ENCODE results near the gene TNNT1.

Gene TNNT1

DNA sequence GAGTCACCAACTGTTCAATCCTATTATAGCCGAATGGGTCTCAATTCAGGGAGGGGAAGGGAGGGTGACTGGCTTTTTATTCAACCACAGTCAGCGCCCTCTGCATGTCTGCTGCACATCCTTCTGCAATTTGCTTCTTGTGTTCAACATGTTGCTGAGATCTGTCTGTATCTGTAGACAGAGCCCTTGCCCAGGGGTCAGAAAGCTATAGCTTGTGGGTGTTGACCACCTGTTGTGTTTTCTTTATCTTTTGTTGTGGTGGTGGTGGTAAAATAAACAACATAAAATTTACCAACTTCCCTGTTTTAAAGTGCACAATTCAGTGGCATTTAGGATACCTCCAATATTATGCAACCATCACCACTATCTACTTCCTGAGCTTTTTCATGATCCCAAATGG, 43.8 kb downstream of the TNNT1 start:
- TF ChIP-seq YY1 (IDR thresholded peaks at IDR 0.05; ENCODE audit: insufficient read depth, insufficient read length) (no peak), SUZ12 (IDR thresholded peaks at IDR 0.05; ENCODE audit: extremely low read depth, insufficient read depth, insufficient read length) (no peak), ZNF274 (IDR thresholded peaks at IDR 0.05; ENCODE audit: low read depth, low read length) (no peak)
- no peak overlapping the region for H3K9ac ChIP-seq (ENCODE audit: insufficient read length, low read depth)
- H3K27me3 ChIP-seq (ENCODE audit: insufficient read depth, insufficient read length): no peaks in the 10 kb centered on the region
- no peak for DNase-seq (ENCODE audit: low read depth, low spot score)
- peaks cover 47% of the 10 kb centered on the region for H3K36me3 ChIP-seq (ENCODE audit: insufficient read depth, insufficient read length, low read length)
- no peaks in the 10 kb centered on the region for H3K4me1 ChIP-seq (ENCODE audit: insufficient read depth, insufficient read length)
- H3K4me3 ChIP-seq (ENCODE audit: insufficient read length, low read depth): no peak overlapping the region
- H3K9me3 ChIP-seq (ENCODE audit: insufficient read depth, low read length): no peaks in the 10 kb centered on the region

GRCh38 chr19:55103190-55103589, 45.8 kb downstream of the TNNT1 start:
- TF ChIP-seq SUZ12 (IDR thresholded peaks at IDR 0.05; ENCODE audit: extremely low read depth, insufficient read depth, insufficient read length) (no peak), YY1 (IDR thresholded peaks at IDR 0.05; ENCODE audit: insufficient read depth, insufficient read length) (no peak), ZNF274 (IDR thresholded peaks at IDR 0.05; ENCODE audit: low read depth, low read length) (no peak)
- no peak for DNase-seq (ENCODE audit: low read depth, low spot score)
- no peak overlapping the region for H3K9ac ChIP-seq (ENCODE audit: insufficient read length, low read depth)
- H3K4me1 ChIP-seq (ENCODE audit: insufficient read depth, insufficient read length): peaks cover 2% of the 10 kb centered on the region
- no peaks in the 10 kb centered on the region for H3K27me3 ChIP-seq (ENCODE audit: insufficient read depth, insufficient read length)
- peaks cover 45% of the 10 kb centered on the region for H3K36me3 ChIP-seq (ENCODE audit: insufficient read depth, insufficient read length, low read length)
- no peak overlapping the region for H3K4me3 ChIP-seq (ENCODE audit: insufficient read length, low read depth)
- H3K9me3 ChIP-seq (ENCODE audit: insufficient read depth, low read length): no peaks in the 10 kb centered on the region

- DNase-seq (ENCODE audit: low read depth, low spot score): no peak
- no peaks in the 10 kb centered on the region for H3K9me3 ChIP-seq (ENCODE audit: insufficient read depth, low read length)
- TF ChIP-seq ZNF274 (IDR thresholded peaks at IDR 0.05; ENCODE audit: low read depth, low read length): no peak
- no peaks in the 10 kb centered on the region for H3K27me3 ChIP-seq (ENCODE audit: insufficient read depth, insufficient read length)
- H3K4me1 ChIP-seq (ENCODE audit: insufficient read depth, insufficient read length): peaks cover 2% of the 10 kb centered on the region
- peaks cover 41% of the 10 kb centered on the region for H3K36me3 ChIP-seq (ENCODE audit: insufficient read depth, insufficient read length, low read length)
- no peak overlapping the region for H3K9ac ChIP-seq (ENCODE audit: insufficient read length, low read depth)
- no peak overlapping the region for H3K4me3 ChIP-seq (ENCODE audit: insufficient read length, low read depth)
Observed at GRCh38 chr19:55101261-55101660, 47.7 kb downstream of the TNNT1 start.

- Histone ChIP-seq H3K9me3 (ENCODE audit: insufficient read depth, low read length) (no peaks in the 10 kb centered on the region), H3K4me3 (ENCODE audit: insufficient read length, low read depth) (no peak overlapping the region), H3K9ac (ENCODE audit: insufficient read length, low read depth) (no peak overlapping the region), H3K27me3 (ENCODE audit: insufficient read depth, insufficient read length) (no peaks in the 10 kb centered on the region), H3K4me1 (ENCODE audit: insufficient read depth, insufficient read length) (peaks cover 3% of the 10 kb centered on the region), H3K36me3 (ENCODE audit: insufficient read depth, insufficient read length, low read length) (peaks cover 45% of the 10 kb centered on the region)
- DNase-seq (ENCODE audit: low read depth, low spot score): no peak
- no peak for TF ChIP-seq ZNF274 (IDR thresholded peaks at IDR 0.05; ENCODE audit: low read depth, low read length)
- no peak for TF ChIP-seq SUZ12 (IDR thresholded peaks at IDR 0.05; ENCODE audit: extremely low read depth, insufficient read depth, insufficient read length)
- no peak for TF ChIP-seq YY1 (IDR thresholded peaks at IDR 0.05; ENCODE audit: insufficient read depth, insufficient read length)
Observed at GRCh38 chr19:55099557-55100506, 49.2 kb downstream of the TNNT1 start.

GRCh38 chr19:55098716-55099556, 50.1 kb downstream of the TNNT1 start:
- Histone ChIP-seq H3K36me3 (ENCODE audit: insufficient read depth, insufficient read length, low read length) (peaks cover 52% of the 10 kb centered on the region), H3K27me3 (ENCODE audit: insufficient read depth, insufficient read length) (no peaks in the 10 kb centered on the region), H3K9me3 (ENCODE audit: insufficient read depth, low read length) (no peaks in the 10 kb centered on the region), H3K4me1 (ENCODE audit: insufficient read depth, insufficient read length) (peaks cover 9% of the 10 kb centered on the region), H3K9ac (ENCODE audit: insufficient read length, low read depth) (no peak overlapping the region), H3K4me3 (ENCODE audit: insufficient read length, low read depth) (no peak overlapping the region)
- no peak for TF ChIP-seq SUZ12 (IDR thresholded peaks at IDR 0.05; ENCODE audit: extremely low read depth, insufficient read depth, insufficient read length)
- no peak for TF ChIP-seq YY1 (IDR thresholded peaks at IDR 0.05; ENCODE audit: insufficient read depth, insufficient read length)
- TF ChIP-seq ZNF274 (IDR thresholded peaks at IDR 0.05; ENCODE audit: low read depth, low read length): no peak
- DNase-seq (ENCODE audit: low read depth, low spot score): no peak

GRCh38 chr19:55097864-55098715, 50.9 kb downstream of the TNNT1 start:
- TF ChIP-seq ZNF274 (IDR thresholded peaks at IDR 0.05; ENCODE audit: low read depth, low read length) (no peak), YY1 (IDR thresholded peaks at IDR 0.05; ENCODE audit: insufficient read depth, insufficient read length) (no peak), SUZ12 (IDR thresholded peaks at IDR 0.05; ENCODE audit: extremely low read depth, insufficient read depth, insufficient read length) (no peak)
- no peak for DNase-seq (ENCODE audit: low read depth, low spot score)
- Histone ChIP-seq H3K27me3 (ENCODE audit: insufficient read depth, insufficient read length) (no peaks in the 10 kb centered on the region), H3K4me3 (ENCODE audit: insufficient read length, low read depth) (no peak overlapping the region), H3K9me3 (ENCODE audit: insufficient read depth, low read length) (no peaks in the 10 kb centered on the region), H3K4me1 (ENCODE audit: insufficient read depth, insufficient read length) (peaks cover 9% of the 10 kb centered on the region), H3K9ac (ENCODE audit: insufficient read length, low read depth) (no peak overlapping the region), H3K36me3 (ENCODE audit: insufficient read depth, insufficient read length, low read length) (peaks cover 46% of the 10 kb centered on the region)

All from NT2/D1 (cell line).